Ishikawa (cell line): ENCODE data around the gene SERPINA6.

Experiments
- CEBPB ChIP-seq: IDR thresholded peaks from 2 replicates; pipeline ENCODE4 v1.6.1; 2012
- EGR1 ChIP-seq: IDR thresholded peaks from 2 replicates; pipeline ENCODE4 v1.6.1; 2012
- MAX ChIP-seq: IDR thresholded peaks from 2 replicates; pipeline ENCODE4 v1.6.1; 2012
- REST ChIP-seq: IDR thresholded peaks from 2 replicates; pipeline ENCODE4 v1.6.1; 2012; ENCODE audit warnings: low read depth, mild to moderate bottlenecking
- TAF1 ChIP-seq: IDR thresholded peaks from 2 replicates; pipeline ENCODE4 v1.6.1; 2012; ENCODE audit warnings: low read depth, mild to moderate bottlenecking
- TEAD4 ChIP-seq: IDR thresholded peaks from 2 replicates; pipeline ENCODE4 v1.6.1; 2012
- USF1 ChIP-seq: IDR thresholded peaks from 2 replicates; pipeline ENCODE4 v1.6.1; 2012
- YY1 ChIP-seq: IDR thresholded peaks from 2 replicates; pipeline ENCODE4 v1.6.1; 2012; ENCODE audit warnings: low read depth

- TF ChIP-seq MAX = no peak
- TF ChIP-seq TAF1 = no peak
- no peak for TF ChIP-seq USF1
- TF ChIP-seq REST = no peak
- TF ChIP-seq TEAD4 = no peak
- no peak for TF ChIP-seq YY1
- no peak for TF ChIP-seq EGR1
- TF ChIP-seq CEBPB = no peak
Measured at GRCh38 chr14:94305620-94306019, 17.5 kb downstream of the SERPINA6 start.
